WTC11 (cell line): ENCODE data around the gene GFY. TPM values are rescaled to one million over a fixed set of nuclear protein-coding genes. Genes with fewer than 3 reads are reported as not detected.
A peak's percentile ranks its signal among the peaks of the same experiment; 100 is the strongest.

Experiments
- ATAC-seq: fragments of 200-7000 bp; cut with Tn5 transposase; 2 replicates; pipeline ENCODE4 v1.10.0; 2021; ENCODE audit warnings: mild to moderate bottlenecking, moderate library complexity
- CTCF ChIA-PET: fragments of 300-600 bp; sonication (Branson Sonifier 250); formaldehyde crosslinking; loops from one replicate; lab custom pipeline; 2021; ENCODE audit warnings: antibody characterized with exemption; lab: Charles Lee
- POLR2A ChIA-PET: fragments of 350-600 bp; sonication (Branson Sonifier 250); formaldehyde crosslinking; loops from one replicate; lab custom pipeline; 2021; ENCODE audit warnings: antibody characterized with exemption; lab: Charles Lee
- DNase-seq: peaks from one replicate; pipeline ENCODE4 v3.0.0; 2021; ENCODE audit warnings: low spot score
- H3K27ac Mint-ChIP-seq: 2 replicates; pipeline ENCODE4 v1.8.0; 2021; ENCODE audit warnings: mixed read lengths
- H3K27me3 Mint-ChIP-seq: 2 replicates; pipeline ENCODE4 v1.8.0; 2021; ENCODE audit warnings: low read depth, mild to moderate bottlenecking, moderate library complexity, mixed read lengths
- H3K36me3 Mint-ChIP-seq: 2 replicates; pipeline ENCODE4 v1.8.0; 2021; ENCODE audit warnings: mixed read lengths
- H3K4me1 Mint-ChIP-seq: 2 replicates; pipeline ENCODE4 v1.8.0; 2022; ENCODE audit warnings: mixed read lengths
- H3K4me3 Mint-ChIP-seq: 2 replicates; pipeline ENCODE4 v1.8.0; 2021; ENCODE audit warnings: mild to moderate bottlenecking, moderate library complexity, mixed read lengths
- H3K9me3 Mint-ChIP-seq: 2 replicates; pipeline ENCODE4 v1.8.0; 2021; ENCODE audit warnings: mixed read lengths
- ELF4 ChIP-seq: sonication (generic); formaldehyde crosslinking; IDR thresholded peaks from 2 replicates; pipeline ENCODE4 v1.8.1; 2022; ENCODE audit warnings: low read depth, mild to moderate bottlenecking, moderate library complexity, missing genetic modification reagents
- ESRRA ChIP-seq: sonication (generic); formaldehyde crosslinking; IDR thresholded peaks from 2 replicates; pipeline ENCODE4 v1.8.1; 2022; ENCODE audit warnings: mild to moderate bottlenecking, missing genetic modification reagents, borderline replicate concordance
- ETV6 ChIP-seq: sonication (generic); formaldehyde crosslinking; IDR thresholded peaks from 2 replicates; pipeline ENCODE4 v1.8.1; 2022; ENCODE audit warnings: mild to moderate bottlenecking, missing genetic modification reagents
- FOXJ3 ChIP-seq: sonication (generic); formaldehyde crosslinking; IDR thresholded peaks from 2 replicates; pipeline ENCODE4 v1.9.0; 2021; ENCODE audit warnings: missing genetic modification reagents, mild to moderate bottlenecking, borderline replicate concordance
- IRF2 ChIP-seq: sonication (generic); formaldehyde crosslinking; IDR thresholded peaks from 2 replicates; pipeline ENCODE4 v1.8.0; 2022; ENCODE audit warnings: low read depth, missing genetic modification reagents, borderline replicate concordance
- KAT7 ChIP-seq: sonication (generic); formaldehyde crosslinking; IDR thresholded peaks from 2 replicates; pipeline ENCODE4 v1.8.1; 2023; ENCODE audit warnings: missing genetic modification reagents, mild to moderate bottlenecking, borderline replicate concordance
- MXD4 ChIP-seq: fragments of 250-450 bp; sonication (Bioruptor Pico); IDR thresholded peaks from 2 replicates; pipeline ENCODE4 v1.8.0; 2021; ENCODE audit warnings: mild to moderate bottlenecking, moderate library complexity, borderline replicate concordance
- MYBL2 ChIP-seq: sonication (generic); formaldehyde crosslinking; IDR thresholded peaks from 2 replicates; pipeline ENCODE4 v1.8.1; 2023; ENCODE audit warnings: mild to moderate bottlenecking, moderate library complexity, missing genetic modification reagents
- NR1H2 ChIP-seq: sonication (generic); formaldehyde crosslinking; IDR thresholded peaks from 2 replicates; pipeline ENCODE4 v1.9.0; 2021; ENCODE audit warnings: mild to moderate bottlenecking, moderate library complexity, missing genetic modification reagents
- TEAD1 ChIP-seq: sonication (generic); formaldehyde crosslinking; IDR thresholded peaks from 2 replicates; pipeline ENCODE4 v1.8.0; 2022; ENCODE audit warnings: mild to moderate bottlenecking, missing genetic modification reagents
- TEAD4 ChIP-seq: sonication (generic); formaldehyde crosslinking; IDR thresholded peaks from 2 replicates; pipeline ENCODE4 v1.8.0; 2022; ENCODE audit warnings: mild to moderate bottlenecking, missing genetic modification reagents
- USF2 ChIP-seq: sonication (generic); formaldehyde crosslinking; IDR thresholded peaks from 2 replicates; pipeline ENCODE4 v1.8.1; 2023; ENCODE audit warnings: mild to moderate bottlenecking, missing genetic modification reagents, moderate library complexity
- ZNF121 ChIP-seq: sonication (generic); formaldehyde crosslinking; IDR thresholded peaks from 2 replicates; pipeline ENCODE4 v1.8.0; 2023; ENCODE audit warnings: missing genetic modification reagents
- ZNF671 ChIP-seq: fragments of 250-450 bp; sonication (Bioruptor Pico); IDR thresholded peaks from 2 replicates; pipeline ENCODE4 v1.8.0; 2021; ENCODE audit warnings: mild to moderate bottlenecking
- total RNA-seq: library from RNA; stranded (reverse); gene quantifications from 3 replicates; pipeline ENCODE4 v1.2.3, GENCODE V29; 2021
- TF ChIP-seq, protein P1 (sequence below): fragments of 250-450 bp; sonication (Bioruptor Pico); IDR thresholded peaks from 2 replicates; pipeline ENCODE4 v1.8.0; 2021; ENCODE audit warnings: mild to moderate bottlenecking
- TF ChIP-seq, protein P2 (sequence below): sonication (generic); formaldehyde crosslinking; conservative IDR thresholded peaks from 2 replicates; pipeline ENCODE4 v1.8.1; 2022; ENCODE audit warnings: mild to moderate bottlenecking, missing genetic modification reagents
- TF ChIP-seq, protein P3 (sequence below): sonication (generic); formaldehyde crosslinking; conservative IDR thresholded peaks from 2 replicates; pipeline ENCODE4 v1.8.1; 2023; ENCODE audit warnings: mild to moderate bottlenecking, low read depth, missing genetic modification reagents, moderate library complexity
- TF ChIP-seq, protein P4 (sequence below): sonication (generic); formaldehyde crosslinking; IDR thresholded peaks from 2 replicates; pipeline ENCODE4 v1.8.0; 2022; ENCODE audit warnings: mild to moderate bottlenecking, missing genetic modification reagents

The GFY gene
- total RNA-seq, 1 experiment from 2014 or later = 0.87 TPM

DNA sequence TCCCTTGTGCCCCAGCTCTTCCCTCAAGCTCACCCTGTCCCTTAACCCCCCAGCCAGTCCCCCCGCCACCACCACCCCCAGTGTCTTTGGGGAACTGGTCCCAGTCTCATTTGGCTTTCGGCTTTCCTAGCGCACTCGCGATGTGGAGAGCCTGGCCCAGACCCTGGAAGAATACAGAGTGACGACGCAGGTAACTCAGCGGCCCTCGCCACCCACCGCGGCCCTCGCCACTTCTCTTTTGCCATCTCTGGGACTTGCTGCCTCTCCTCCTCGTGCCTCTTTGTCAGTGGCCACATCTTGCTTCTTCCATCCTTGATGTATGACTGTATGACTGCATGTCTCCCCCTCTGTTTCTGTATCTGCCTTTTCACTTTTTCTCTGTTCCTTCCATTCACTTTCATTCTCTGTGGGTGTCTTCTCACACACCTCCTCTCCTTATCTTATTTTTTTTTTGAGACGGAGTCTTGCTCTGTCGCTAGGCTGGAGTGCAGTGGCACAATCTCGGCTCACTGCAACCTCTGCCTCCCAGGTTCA, 17.6 kb upstream of the GFY start (continued):
- TF ChIP-seq TEAD4 (CRISPR knock-in tag) = no peak
- TF ChIP-seq, protein P1, sequence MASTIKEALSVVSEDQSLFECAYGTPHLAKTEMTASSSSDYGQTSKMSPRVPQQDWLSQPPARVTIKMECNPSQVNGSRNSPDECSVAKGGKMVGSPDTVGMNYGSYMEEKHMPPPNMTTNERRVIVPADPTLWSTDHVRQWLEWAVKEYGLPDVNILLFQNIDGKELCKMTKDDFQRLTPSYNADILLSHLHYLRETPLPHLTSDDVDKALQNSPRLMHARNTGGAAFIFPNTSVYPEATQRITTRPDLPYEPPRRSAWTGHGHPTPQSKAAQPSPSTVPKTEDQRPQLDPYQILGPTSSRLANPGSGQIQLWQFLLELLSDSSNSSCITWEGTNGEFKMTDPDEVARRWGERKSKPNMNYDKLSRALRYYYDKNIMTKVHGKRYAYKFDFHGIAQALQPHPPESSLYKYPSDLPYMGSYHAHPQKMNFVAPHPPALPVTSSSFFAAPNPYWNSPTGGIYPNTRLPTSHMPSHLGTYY (CRISPR knock-in tag) = no peak

DNA sequence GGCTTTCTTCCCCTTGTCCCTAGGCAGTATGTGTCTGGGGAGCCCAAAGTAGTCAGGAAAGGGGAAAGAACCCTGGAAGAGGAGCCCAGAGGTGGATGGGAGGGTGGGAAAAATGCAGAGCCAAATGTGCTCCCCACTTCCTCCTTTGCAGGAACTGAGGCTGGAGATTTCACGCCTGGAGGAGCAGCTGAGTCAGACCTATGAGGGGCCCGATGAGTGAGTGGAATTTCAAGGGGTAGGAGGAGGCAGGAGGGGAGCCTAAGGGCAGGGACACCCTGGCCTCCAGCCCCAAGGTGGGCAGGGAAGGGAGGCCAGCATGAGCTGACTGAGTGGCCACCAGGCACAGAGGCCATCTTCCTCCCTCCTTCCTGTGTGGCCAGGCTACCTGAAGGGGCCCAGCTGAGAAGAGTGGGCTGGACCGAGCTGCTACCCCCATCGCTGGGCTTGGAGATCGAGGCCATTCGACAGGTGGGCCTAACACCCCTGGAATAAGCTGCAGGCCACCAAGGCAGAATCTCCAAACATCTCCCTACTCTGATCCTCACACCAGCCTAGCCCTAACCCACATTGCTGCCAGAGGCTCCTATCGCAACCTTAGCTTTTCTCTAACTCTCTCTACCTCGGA, 16.3 kb upstream of the GFY start:
- ChIA-PET CTCF (interaction anchor here (1.0 to 1.8 kb wide), 4 partner anchors 9 to 34 kb away, joined by 3 to 9 read pairs (median 4); no protein-coding TSS in a partner anchor), POLR2A (no interaction called here)
- no peak for DNase-seq
- TF ChIP-seq, protein P2, sequence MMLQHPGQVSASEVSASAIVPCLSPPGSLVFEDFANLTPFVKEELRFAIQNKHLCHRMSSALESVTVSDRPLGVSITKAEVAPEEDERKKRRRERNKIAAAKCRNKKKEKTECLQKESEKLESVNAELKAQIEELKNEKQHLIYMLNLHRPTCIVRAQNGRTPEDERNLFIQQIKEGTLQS (CRISPR knock-in tag) = no peak
- TF ChIP-seq MYBL2 (CRISPR knock-in tag) = no peak
- TF ChIP-seq FOXJ3 (CRISPR knock-in tag) = no peak
- TF ChIP-seq NR1H2 (CRISPR knock-in tag) = 0 out of 2 replicates have a peak, but pooled peaks have one; percentile 19
- Mint-ChIP-seq H3K36me3 (no peaks in the 10 kb centered on the region), H3K4me3 (no peak overlapping the region), H3K4me1 (peaks cover 35% of the 10 kb centered on the region), H3K9me3 (no peaks in the 10 kb centered on the region), H3K27ac (no peak overlapping the region), H3K27me3 (peaks cover 13% of the 10 kb centered on the region; the same call in 1 of the 2 replicates)
- ATAC-seq = no peak

GRCh38 chr19:49409441-49410029, 15.7 kb upstream of the GFY start:
- Mint-ChIP-seq H3K36me3 (no peaks in the 10 kb centered on the region), H3K4me1 (peaks cover 30% of the 10 kb centered on the region), H3K4me3 (no peak overlapping the region), H3K27me3 (peaks cover 15% of the 10 kb centered on the region; the same call in 1 of the 2 replicates), H3K27ac (no peak overlapping the region), H3K9me3 (no peaks in the 10 kb centered on the region)
- no peak for TF ChIP-seq ESRRA (CRISPR knock-in tag)
- TF ChIP-seq ETV6 (CRISPR knock-in tag) = no peak
- no peak for TF ChIP-seq USF2
- TF ChIP-seq, protein P3, sequence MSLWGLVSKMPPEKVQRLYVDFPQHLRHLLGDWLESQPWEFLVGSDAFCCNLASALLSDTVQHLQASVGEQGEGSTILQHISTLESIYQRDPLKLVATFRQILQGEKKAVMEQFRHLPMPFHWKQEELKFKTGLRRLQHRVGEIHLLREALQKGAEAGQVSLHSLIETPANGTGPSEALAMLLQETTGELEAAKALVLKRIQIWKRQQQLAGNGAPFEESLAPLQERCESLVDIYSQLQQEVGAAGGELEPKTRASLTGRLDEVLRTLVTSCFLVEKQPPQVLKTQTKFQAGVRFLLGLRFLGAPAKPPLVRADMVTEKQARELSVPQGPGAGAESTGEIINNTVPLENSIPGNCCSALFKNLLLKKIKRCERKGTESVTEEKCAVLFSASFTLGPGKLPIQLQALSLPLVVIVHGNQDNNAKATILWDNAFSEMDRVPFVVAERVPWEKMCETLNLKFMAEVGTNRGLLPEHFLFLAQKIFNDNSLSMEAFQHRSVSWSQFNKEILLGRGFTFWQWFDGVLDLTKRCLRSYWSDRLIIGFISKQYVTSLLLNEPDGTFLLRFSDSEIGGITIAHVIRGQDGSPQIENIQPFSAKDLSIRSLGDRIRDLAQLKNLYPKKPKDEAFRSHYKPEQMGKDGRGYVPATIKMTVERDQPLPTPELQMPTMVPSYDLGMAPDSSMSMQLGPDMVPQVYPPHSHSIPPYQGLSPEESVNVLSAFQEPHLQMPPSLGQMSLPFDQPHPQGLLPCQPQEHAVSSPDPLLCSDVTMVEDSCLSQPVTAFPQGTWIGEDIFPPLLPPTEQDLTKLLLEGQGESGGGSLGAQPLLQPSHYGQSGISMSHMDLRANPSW (CRISPR knock-in tag) = no peak
- no peak for TF ChIP-seq MXD4 (CRISPR knock-in tag)
- ChIA-PET CTCF (interaction anchor here (1.0 to 2.0 kb wide), 5 partner anchors 8 to 33 kb away, joined by 3 to 10 read pairs (median 4); no protein-coding TSS in a partner anchor), POLR2A (no interaction called here)
- DNase-seq = no peak
- no peak for ATAC-seq

DNA sequence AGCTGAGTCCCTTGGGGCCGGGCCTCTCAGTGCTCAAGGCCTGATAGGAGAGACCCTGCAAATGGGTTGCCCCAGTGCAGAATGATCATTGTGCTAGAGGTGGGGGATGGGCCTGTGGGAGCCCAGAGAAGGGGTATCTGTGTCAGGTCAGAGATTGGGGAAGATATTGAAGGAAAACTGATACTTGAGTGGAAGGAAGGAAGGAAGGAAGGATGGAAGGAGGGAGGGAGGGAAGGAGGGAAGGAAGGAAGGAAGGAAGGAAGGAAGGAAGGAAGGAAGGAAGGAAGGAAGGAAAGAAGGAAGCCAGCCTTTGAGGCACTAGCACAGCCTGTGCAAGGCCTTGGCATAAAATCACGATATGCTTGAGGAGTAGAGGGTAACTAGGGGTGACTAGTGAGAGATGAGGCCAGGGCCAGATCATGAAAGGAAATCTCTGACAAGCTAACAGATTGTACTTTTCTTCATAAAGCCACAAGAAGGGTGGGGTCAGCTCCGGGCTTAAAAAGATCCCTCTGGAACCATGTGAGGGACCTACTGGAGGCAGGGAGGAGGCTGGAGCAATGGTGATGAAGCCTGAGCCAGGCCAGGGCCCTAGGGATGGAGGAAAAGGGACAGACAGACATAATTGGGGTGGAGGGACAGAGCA, 13.4 kb upstream of the GFY start:
- no peaks in the 10 kb centered on the region for H3K36me3 Mint-ChIP-seq
- no peak for ATAC-seq
- no peak overlapping the region for H3K27ac Mint-ChIP-seq
- ChIA-PET POLR2A (interaction anchor here (0.5 kb wide), 1 partner anchor 658 kb away, joined by 3 read pairs; no protein-coding TSS in a partner anchor), CTCF (interaction anchor here (1.1 to 2.0 kb wide), 4 partner anchors 10 to 49 kb away, joined by 4 to 10 read pairs (median 5); partner anchors contain the start of genes GFY and TEAD2)
- no peak for DNase-seq
- no peak overlapping the region for H3K4me3 Mint-ChIP-seq
- H3K9me3 Mint-ChIP-seq = no peaks in the 10 kb centered on the region
- H3K27me3 Mint-ChIP-seq = peaks cover 15% of the 10 kb centered on the region; the same call in 1 of the 2 replicates
- TF ChIP-seq ETV6 (CRISPR knock-in tag) (no peak), ELF4 (no peak), NR1H2 (CRISPR knock-in tag) (no peak), USF2 (no peak), IRF2 (no peak), ZNF671 (CRISPR knock-in tag) (no peak), TEAD1 (CRISPR knock-in tag) (no peak), ZNF121 (CRISPR knock-in tag) (no peak), KAT7 (no peak), ESRRA (CRISPR knock-in tag) (no peak)
- TF ChIP-seq, protein P4, sequence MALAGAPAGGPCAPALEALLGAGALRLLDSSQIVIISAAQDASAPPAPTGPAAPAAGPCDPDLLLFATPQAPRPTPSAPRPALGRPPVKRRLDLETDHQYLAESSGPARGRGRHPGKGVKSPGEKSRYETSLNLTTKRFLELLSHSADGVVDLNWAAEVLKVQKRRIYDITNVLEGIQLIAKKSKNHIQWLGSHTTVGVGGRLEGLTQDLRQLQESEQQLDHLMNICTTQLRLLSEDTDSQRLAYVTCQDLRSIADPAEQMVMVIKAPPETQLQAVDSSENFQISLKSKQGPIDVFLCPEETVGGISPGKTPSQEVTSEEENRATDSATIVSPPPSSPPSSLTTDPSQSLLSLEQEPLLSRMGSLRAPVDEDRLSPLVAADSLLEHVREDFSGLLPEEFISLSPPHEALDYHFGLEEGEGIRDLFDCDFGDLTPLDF (CRISPR knock-in tag) = no peak
- peaks cover 33% of the 10 kb centered on the region for H3K4me1 Mint-ChIP-seq
